HEK293 (cell line): ENCODE measurements around the gene MXI1.

Experiments
- CTCF ChIA-PET: fragments of 350-600 bp; formaldehyde crosslinking; extraction: SDS; loops from one replicate; lab custom pipeline; 2021; ENCODE audit warnings: antibody characterized with exemption; lab: Yijun Ruan, JAX
- POLR2A ChIA-PET: fragments of 300-600 bp; formaldehyde crosslinking; extraction: SDS; loops from one replicate; lab custom pipeline; 2020; ENCODE audit warnings: antibody characterized with exemption, inconsistent platforms; lab: Yijun Ruan, JAX
- H3K27ac ChIP-seq: fragments of 200-500 bp; sonication (Bioruptor generic); 2 replicates; pipeline ENCODE4 v1.5.1; 2014; ENCODE audit warnings: low read depth, low read length, control low read depth, inconsistent platforms; ENCODE audit errors: extremely low read depth
- H3K36me3 ChIP-seq, 2 experiments: fragments of 200-500 bp in 1 of 2; sonication (Bioruptor generic) in 1 of 2; 1 replicate in 1 of 2; 2 replicates in 1 of 2; pipeline ENCODE4 v1.5.1; 2014 to 2017; ENCODE audit warnings: inconsistent platforms in 2 of 2, low read length in 2 of 2; ENCODE audit not compliant: control insufficient read depth in 2 of 2, insufficient read depth in 1 of 2
- H3K4me1 ChIP-seq: fragments of 200-500 bp; sonication (Bioruptor generic); 2 replicates; pipeline ENCODE4 v1.5.1; 2014; ENCODE audit warnings: mild to moderate bottlenecking, low read length, inconsistent platforms; ENCODE audit not compliant: control insufficient read depth, insufficient read depth
- H3K4me3 ChIP-seq: 2 replicates; pipeline ENCODE4 v1.5.1; 2011; ENCODE audit warnings: low read depth, mild to moderate bottlenecking, control low read depth, low read length, moderate library complexity
- H3K9me3 ChIP-seq: fragments of 200-500 bp; sonication (Bioruptor generic); 2 replicates; pipeline ENCODE4 v1.5.1; 2014; ENCODE audit warnings: low read depth, low read length, inconsistent platforms; ENCODE audit not compliant: control insufficient read depth, insufficient read depth
- MYNN ChIP-seq: fragments of 450-650 bp; formaldehyde crosslinking; IDR thresholded peaks from 2 replicates; pipeline ENCODE4 v1.5.1; 2016; ENCODE audit warnings: missing biosample characterization, missing genetic modification characterization, borderline replicate concordance
- PRDM1 ChIP-seq: fragments of 450-650 bp; formaldehyde crosslinking; IDR thresholded peaks from 2 replicates; pipeline ENCODE4; 2016; ENCODE audit warnings: missing biosample characterization, missing genetic modification characterization
- SCRT2 ChIP-seq: fragments of 450-650 bp; formaldehyde crosslinking; IDR thresholded peaks from 2 replicates; pipeline ENCODE4 v1.5.1; 2016; ENCODE audit warnings: missing biosample characterization, missing genetic modification characterization
- ZFP3 ChIP-seq: fragments of 450-650 bp; formaldehyde crosslinking; IDR thresholded peaks from 2 replicates; pipeline ENCODE4 v1.5.1; 2016; ENCODE audit warnings: low read depth, missing biosample characterization, missing genetic modification characterization
- ZNF121 ChIP-seq: fragments of 450-650 bp; formaldehyde crosslinking; IDR thresholded peaks from 2 replicates; pipeline ENCODE4 v1.5.1; 2016; ENCODE audit warnings: missing biosample characterization, missing genetic modification characterization
- ZNF138 ChIP-seq: fragments of 450-650 bp; formaldehyde crosslinking; IDR thresholded peaks from 2 replicates; pipeline ENCODE4 v1.5.1; 2016; ENCODE audit warnings: missing biosample characterization, missing genetic modification characterization, borderline replicate concordance
- ZNF140 ChIP-seq: fragments of 450-650 bp; formaldehyde crosslinking; IDR thresholded peaks from 2 replicates; pipeline ENCODE4 v1.5.1; 2016; ENCODE audit warnings: missing biosample characterization, missing genetic modification characterization
- ZNF184 ChIP-seq: fragments of 450-650 bp; IDR thresholded peaks from 2 replicates; pipeline ENCODE4 v1.5.1; 2018; ENCODE audit warnings: missing biosample characterization, mild to moderate bottlenecking, missing genetic modification characterization
- ZNF391 ChIP-seq: fragments of 450-650 bp; formaldehyde crosslinking; IDR thresholded peaks from 2 replicates; pipeline ENCODE4 v1.5.1; 2016; ENCODE audit warnings: low read depth, missing biosample characterization, missing genetic modification characterization, borderline replicate concordance
- ZNF521 ChIP-seq: fragments of 450-650 bp; formaldehyde crosslinking; IDR thresholded peaks from 2 replicates; pipeline ENCODE4 v1.5.1; 2017; ENCODE audit warnings: missing biosample characterization, mild to moderate bottlenecking, missing genetic modification characterization
- ZNF555 ChIP-seq: fragments of 450-650 bp; formaldehyde crosslinking; conservative IDR thresholded peaks from 2 replicates; pipeline ENCODE4 v1.5.1; 2017; ENCODE audit warnings: missing biosample characterization, mild to moderate bottlenecking, missing genetic modification characterization, inconsistent platforms
- ZNF571 ChIP-seq: fragments of 450-650 bp; formaldehyde crosslinking; IDR thresholded peaks from 2 replicates; pipeline ENCODE4 v1.5.0; 2017; ENCODE audit warnings: missing biosample characterization, missing genetic modification characterization
- ZNF707 ChIP-seq: fragments of 450-650 bp; formaldehyde crosslinking; IDR thresholded peaks from 2 replicates; pipeline ENCODE4 v1.5.1; 2016; ENCODE audit warnings: missing biosample characterization, missing genetic modification characterization
- ZNF776 ChIP-seq: fragments of 450-650 bp; formaldehyde crosslinking; IDR thresholded peaks from 2 replicates; pipeline ENCODE4 v1.5.0; 2017; ENCODE audit warnings: missing biosample characterization, missing genetic modification characterization, borderline replicate concordance
- ZSCAN23 ChIP-seq: fragments of 450-650 bp; formaldehyde crosslinking; IDR thresholded peaks from 2 replicates; pipeline ENCODE4 v1.5.1; 2016; ENCODE audit warnings: missing biosample characterization, missing genetic modification characterization
- TF ChIP-seq, protein P1 (sequence below): fragments of 450-650 bp; formaldehyde crosslinking; IDR thresholded peaks from 2 replicates; pipeline ENCODE4 v1.5.1; 2017; ENCODE audit warnings: missing biosample characterization, missing genetic modification characterization
- TF ChIP-seq, protein P2 (sequence below): fragments of 450-650 bp; formaldehyde crosslinking; IDR thresholded peaks from 2 replicates; pipeline ENCODE4 v1.5.1; 2016; ENCODE audit warnings: missing biosample characterization, missing genetic modification characterization

Gene MXI1

DNA sequence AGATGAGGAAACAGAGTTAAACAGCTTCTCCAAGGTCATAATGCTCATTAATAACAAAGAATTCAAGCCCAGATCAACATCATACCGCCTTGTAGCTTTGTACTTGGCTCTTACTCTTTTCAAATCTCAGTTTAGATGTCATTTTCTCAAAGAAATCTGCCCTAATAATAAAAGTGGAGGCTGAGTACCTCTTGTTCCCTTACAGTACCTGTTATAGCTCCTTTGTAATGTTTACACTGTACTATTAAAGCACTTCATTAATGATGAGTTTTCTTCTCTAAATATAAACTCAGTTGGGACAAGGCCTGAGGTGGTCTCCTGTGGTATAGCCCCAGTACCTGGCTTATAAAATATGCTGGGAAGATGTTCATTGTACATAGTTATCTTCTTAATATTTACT lies 89.6 kb downstream of the MXI1 start:
- H3K4me3 ChIP-seq = no peak overlapping the region
- peaks cover 85 to 99% of the 10 kb centered on the region in 2 experiments for H3K36me3 ChIP-seq
- ChIA-PET POLR2A (interaction anchor here (1.3 kb wide), 1 partner anchor 11 kb away, joined by 3 read pairs; no protein-coding TSS in a partner anchor), CTCF (interaction anchor here (1.3 to 1.5 kb wide), 2 partner anchors 159 to 416 kb away, joined by 3 to 5 read pairs; no protein-coding TSS in a partner anchor)
- H3K9me3 ChIP-seq = no peaks in the 10 kb centered on the region
- H3K4me1 ChIP-seq = no peaks in the 10 kb centered on the region
- TF ChIP-seq ZNF391 (tag by site-specific recombination) (no peak), MYNN (tag by site-specific recombination) (no peak), ZFP3 (no peak), ZNF707 (tag by site-specific recombination) (no peak), ZNF555 (tag by site-specific recombination) (no peak), ZNF184 (no peak)
- TF ChIP-seq, protein P1, sequence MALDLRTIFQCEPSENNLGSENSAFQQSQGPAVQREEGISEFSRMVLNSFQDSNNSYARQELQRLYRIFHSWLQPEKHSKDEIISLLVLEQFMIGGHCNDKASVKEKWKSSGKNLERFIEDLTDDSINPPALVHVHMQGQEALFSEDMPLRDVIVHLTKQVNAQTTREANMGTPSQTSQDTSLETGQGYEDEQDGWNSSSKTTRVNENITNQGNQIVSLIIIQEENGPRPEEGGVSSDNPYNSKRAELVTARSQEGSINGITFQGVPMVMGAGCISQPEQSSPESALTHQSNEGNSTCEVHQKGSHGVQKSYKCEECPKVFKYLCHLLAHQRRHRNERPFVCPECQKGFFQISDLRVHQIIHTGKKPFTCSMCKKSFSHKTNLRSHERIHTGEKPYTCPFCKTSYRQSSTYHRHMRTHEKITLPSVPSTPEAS (tag by site-specific recombination) = no peak
- H3K27ac ChIP-seq = no peak overlapping the region

DNA sequence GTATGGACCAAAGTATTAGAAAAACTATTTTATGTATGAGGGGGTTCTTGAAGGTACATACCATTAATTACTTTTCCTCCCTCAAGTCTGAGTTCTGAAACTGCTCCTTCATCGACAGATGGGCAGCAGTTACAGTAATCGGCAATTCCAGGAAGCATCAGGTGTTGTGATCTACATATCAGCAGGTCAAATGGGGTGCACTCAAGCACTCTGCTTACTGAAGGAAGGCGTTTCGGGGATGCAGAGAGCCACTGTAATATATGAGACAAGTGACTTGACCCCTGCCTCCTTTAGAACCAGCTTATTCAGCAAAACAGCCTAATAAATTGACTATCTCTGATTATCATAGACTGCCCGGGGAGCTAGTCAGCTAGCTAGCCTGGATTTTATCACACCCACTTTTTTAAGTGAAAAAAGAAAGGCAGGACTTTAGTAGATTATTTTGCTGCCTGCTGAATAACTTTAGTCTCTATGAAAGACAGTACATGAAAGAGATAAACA lies 93.1 kb downstream of the MXI1 start:
- Histone ChIP-seq H3K9me3 (no peaks in the 10 kb centered on the region), H3K4me3 (no peak overlapping the region), H3K27ac (no peak overlapping the region), H3K36me3 (peaks cover 57 to 79% of the 10 kb centered on the region in 2 experiments), H3K4me1 (peaks cover 9% of the 10 kb centered on the region)
- ChIA-PET POLR2A (no interaction called here), CTCF (interaction anchor here (1.1 kb wide), 1 partner anchor 54 kb away, joined by 4 read pairs; no protein-coding TSS in a partner anchor)
- TF ChIP-seq PRDM1 (no peak), ZNF121 (tag by site-specific recombination) (no peak), ZNF138 (no peak), ZNF521 (tag by site-specific recombination) (no peak), SCRT2 (tag by site-specific recombination) (0 out of 2 replicates have a peak, but pooled peaks have one; percentile 27), ZNF776 (tag by site-specific recombination) (no peak), ZSCAN23 (tag by site-specific recombination) (no peak)

DNA sequence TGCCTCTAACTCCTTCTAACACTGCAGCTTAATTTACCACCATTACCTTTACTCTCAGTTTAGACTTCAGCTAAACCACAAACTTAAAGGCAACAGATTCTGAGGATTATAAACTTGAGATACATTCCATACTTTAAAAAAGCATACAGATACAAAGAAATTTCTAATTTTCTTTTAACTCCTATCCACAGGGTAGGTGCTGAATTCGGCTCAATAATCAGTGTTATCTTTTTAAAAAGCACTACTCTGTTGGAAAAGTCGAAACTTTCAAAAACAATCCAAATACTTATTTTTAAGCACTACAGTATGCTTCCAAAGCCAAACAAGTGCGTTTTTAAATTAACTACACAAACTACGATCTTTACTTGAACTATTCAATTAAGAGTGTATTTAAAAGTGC lies 96.3 kb downstream of the MXI1 start:
- peak overlapping the region; percentile 54 for H3K4me3 ChIP-seq
- H3K9me3 ChIP-seq = no peaks in the 10 kb centered on the region
- TF ChIP-seq ZNF140 (no peak), ZNF571 (tag by site-specific recombination) (no peak)
- TF ChIP-seq, protein P2, sequence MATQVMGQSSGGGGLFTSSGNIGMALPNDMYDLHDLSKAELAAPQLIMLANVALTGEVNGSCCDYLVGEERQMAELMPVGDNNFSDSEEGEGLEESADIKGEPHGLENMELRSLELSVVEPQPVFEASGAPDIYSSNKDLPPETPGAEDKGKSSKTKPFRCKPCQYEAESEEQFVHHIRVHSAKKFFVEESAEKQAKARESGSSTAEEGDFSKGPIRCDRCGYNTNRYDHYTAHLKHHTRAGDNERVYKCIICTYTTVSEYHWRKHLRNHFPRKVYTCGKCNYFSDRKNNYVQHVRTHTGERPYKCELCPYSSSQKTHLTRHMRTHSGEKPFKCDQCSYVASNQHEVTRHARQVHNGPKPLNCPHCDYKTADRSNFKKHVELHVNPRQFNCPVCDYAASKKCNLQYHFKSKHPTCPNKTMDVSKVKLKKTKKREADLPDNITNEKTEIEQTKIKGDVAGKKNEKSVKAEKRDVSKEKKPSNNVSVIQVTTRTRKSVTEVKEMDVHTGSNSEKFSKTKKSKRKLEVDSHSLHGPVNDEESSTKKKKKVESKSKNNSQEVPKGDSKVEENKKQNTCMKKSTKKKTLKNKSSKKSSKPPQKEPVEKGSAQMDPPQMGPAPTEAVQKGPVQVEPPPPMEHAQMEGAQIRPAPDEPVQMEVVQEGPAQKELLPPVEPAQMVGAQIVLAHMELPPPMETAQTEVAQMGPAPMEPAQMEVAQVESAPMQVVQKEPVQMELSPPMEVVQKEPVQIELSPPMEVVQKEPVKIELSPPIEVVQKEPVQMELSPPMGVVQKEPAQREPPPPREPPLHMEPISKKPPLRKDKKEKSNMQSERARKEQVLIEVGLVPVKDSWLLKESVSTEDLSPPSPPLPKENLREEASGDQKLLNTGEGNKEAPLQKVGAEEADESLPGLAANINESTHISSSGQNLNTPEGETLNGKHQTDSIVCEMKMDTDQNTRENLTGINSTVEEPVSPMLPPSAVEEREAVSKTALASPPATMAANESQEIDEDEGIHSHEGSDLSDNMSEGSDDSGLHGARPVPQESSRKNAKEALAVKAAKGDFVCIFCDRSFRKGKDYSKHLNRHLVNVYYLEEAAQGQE (tag by site-specific recombination) = peak; percentile 63
- TF ChIP-seq, all 188 proteins: peak for 1
- ChIA-PET POLR2A (no interaction called here), CTCF (interaction anchor here (0.7 to 3.2 kb wide), 2 partner anchors 296 to 1846 kb away, joined by 3 to 14 read pairs; no protein-coding TSS in a partner anchor)
- Histone ChIP-seq H3K36me3 (peaks cover 27 to 48% of the 10 kb centered on the region in 2 experiments; a peak in 2 of 3 replicates), H3K4me1 (peaks cover 9% of the 10 kb centered on the region), H3K27ac (peak overlapping the region; percentile 90; the same call in 1 of the 2 replicates)
